ENCODE measurements around the gene SLC34A2. TPM values are rescaled to one million over a fixed set of nuclear protein-coding genes. Genes with fewer than 3 reads are reported as not detected.
"Not testable (repeated sequence)": the region's sequence is repeated elsewhere in the genome, so short reads cannot be mapped to it uniquely, and the experiment has no call there.

The SLC34A2 gene
- not detected for total RNA-seq

GRCh38 chr4:25654971-25655963 lies at the start of gene SLC34A2:
TSS of gene SLC34A2 (plus strand) at chr4:25655851. CDS start at chr4:25662501, 6,650 bp downstream.
- H3K27ac Mint-ChIP-seq: no peak within 1 kb of the TSS
- no peaks in the 10 kb centered on the region for H3K36me3 Mint-ChIP-seq (ENCODE audit: insufficient read depth in 2 of 2)
- H3K9me3 Mint-ChIP-seq: no peaks in the 10 kb centered on the region
- DNase-seq: no peak
- H3K4me1 Mint-ChIP-seq (ENCODE audit: low read depth): peaks cover 4% of the 10 kb centered on the region
- peaks cover 31% of the 10 kb centered on the region for H3K27me3 Mint-ChIP-seq (ENCODE audit: low read depth)
- ATAC-seq (replicated peaks in 1 of 2): no peak
- H3K4me3 Mint-ChIP-seq: no peak within 1 kb of the TSS

DNA sequence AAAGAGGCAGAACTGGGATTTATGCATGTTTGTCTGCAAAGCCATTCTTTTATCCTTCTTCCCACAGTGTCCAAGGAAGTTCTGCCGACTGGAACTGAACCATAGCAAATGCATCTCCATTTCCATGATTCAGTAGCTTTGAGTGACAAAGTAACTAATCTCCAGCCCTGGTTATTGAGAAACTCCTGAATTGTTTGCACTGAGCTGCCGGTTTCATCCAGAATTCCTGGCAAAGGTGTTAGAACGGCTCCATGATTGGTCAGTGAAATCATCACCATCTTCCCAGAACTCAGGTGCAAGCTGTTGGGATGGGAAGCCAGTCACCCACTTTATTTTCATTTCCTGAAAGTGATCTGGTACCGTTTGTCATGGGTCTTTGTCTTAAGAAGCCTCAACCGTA lies 47.0 kb upstream of the SLC34A2 start:
- DNase-seq: no peak
- no peaks in the 10 kb centered on the region for H3K9me3 Mint-ChIP-seq
- H3K27me3 Mint-ChIP-seq (ENCODE audit: low read depth): no peaks in the 10 kb centered on the region
- ATAC-seq (replicated peaks in 1 of 2): no peak
- H3K4me1 Mint-ChIP-seq (ENCODE audit: low read depth): no peaks in the 10 kb centered on the region
- H3K36me3 Mint-ChIP-seq (ENCODE audit: insufficient read depth in 2 of 2): no peaks in the 10 kb centered on the region
- no peak overlapping the region for H3K27ac Mint-ChIP-seq
- H3K4me3 Mint-ChIP-seq: no peak overlapping the region

DNA sequence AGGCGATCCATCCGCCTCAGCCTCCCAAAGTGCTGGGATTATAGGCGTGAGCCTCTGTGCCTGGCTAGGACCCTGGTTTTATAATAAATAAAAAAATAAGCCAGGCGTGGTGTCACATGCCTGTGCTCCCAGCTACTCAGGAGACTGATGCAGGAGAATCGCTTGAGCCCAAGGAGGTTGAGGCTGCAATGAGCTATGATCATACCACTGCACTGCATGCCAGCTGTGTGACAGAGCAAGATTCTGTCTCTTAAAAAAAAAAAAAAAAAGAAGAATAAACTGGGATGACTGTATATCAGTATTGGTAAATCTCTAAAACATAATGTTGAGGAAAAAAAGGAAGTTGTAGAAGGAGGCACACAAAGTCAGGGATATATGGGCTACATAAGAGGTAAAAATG lies 45.7 kb upstream of the SLC34A2 start:
- Mint-ChIP-seq H3K4me1 (ENCODE audit: low read depth) (no peaks in the 10 kb centered on the region), H3K27ac (no peak overlapping the region), H3K27me3 (ENCODE audit: low read depth) (no peaks in the 10 kb centered on the region), H3K36me3 (ENCODE audit: insufficient read depth in 2 of 2) (no peaks in the 10 kb centered on the region), H3K4me3 (no peak overlapping the region), H3K9me3 (no peaks in the 10 kb centered on the region)
- ATAC-seq (replicated peaks in 1 of 2) (no peak), DNase-seq (no peak)

DNA sequence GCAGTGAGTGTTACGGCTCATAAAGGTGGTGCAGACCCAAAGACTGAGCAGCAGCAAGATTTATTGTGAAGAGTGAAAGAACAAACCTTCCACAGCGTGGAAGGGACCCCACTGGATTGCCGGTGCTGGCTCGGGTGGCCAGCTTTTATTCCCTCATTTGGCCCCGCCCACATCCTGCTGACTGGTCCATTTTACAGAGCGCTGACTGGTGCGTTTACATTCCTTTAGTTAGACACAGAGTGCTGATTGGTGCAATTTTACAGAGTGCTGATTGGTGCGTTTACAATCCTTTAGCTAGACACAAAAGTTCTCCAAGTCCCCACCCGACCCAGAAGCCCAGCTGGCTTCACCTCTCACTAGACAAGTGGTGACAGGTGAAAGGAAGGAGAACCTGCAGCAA lies 42.0 kb upstream of the SLC34A2 start:
- ATAC-seq (replicated peaks in 1 of 2); H3K36me3 Mint-ChIP-seq (ENCODE audit: insufficient read depth in 2 of 2); H3K27me3 Mint-ChIP-seq (ENCODE audit: low read depth); H3K4me1 Mint-ChIP-seq (ENCODE audit: low read depth); DNase-seq; H3K4me3 Mint-ChIP-seq; H3K27ac Mint-ChIP-seq; H3K9me3 Mint-ChIP-seq: not testable (repeated sequence)

DNA sequence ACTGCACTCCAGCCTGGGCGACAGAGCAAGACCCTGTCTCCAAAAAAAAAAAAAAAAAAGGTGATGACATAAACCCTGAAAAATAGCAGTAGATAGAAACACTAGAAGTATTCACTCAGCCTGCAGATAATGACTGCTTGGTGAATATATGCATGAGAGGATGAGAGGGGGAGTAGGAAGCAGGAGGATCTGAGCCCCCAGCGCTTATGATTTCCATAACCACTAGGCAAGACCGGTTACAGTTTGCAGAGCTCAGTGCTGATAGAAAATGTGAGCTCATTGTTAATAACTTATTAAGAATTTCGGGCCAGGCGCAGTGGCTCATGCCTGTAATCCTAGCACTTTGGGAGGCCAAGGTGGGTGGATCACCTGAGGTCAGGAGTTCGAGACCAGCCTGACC lies 40.8 kb upstream of the SLC34A2 start:
- H3K27me3 Mint-ChIP-seq (ENCODE audit: low read depth): no peaks in the 10 kb centered on the region
- H3K27ac Mint-ChIP-seq: no peak overlapping the region
- no peaks in the 10 kb centered on the region for H3K4me1 Mint-ChIP-seq (ENCODE audit: low read depth)
- no peak overlapping the region for H3K4me3 Mint-ChIP-seq
- ATAC-seq (replicated peaks in 1 of 2): no peak
- no peak for DNase-seq
- no peaks in the 10 kb centered on the region for H3K36me3 Mint-ChIP-seq (ENCODE audit: insufficient read depth in 2 of 2)
- no peaks in the 10 kb centered on the region for H3K9me3 Mint-ChIP-seq

DNA sequence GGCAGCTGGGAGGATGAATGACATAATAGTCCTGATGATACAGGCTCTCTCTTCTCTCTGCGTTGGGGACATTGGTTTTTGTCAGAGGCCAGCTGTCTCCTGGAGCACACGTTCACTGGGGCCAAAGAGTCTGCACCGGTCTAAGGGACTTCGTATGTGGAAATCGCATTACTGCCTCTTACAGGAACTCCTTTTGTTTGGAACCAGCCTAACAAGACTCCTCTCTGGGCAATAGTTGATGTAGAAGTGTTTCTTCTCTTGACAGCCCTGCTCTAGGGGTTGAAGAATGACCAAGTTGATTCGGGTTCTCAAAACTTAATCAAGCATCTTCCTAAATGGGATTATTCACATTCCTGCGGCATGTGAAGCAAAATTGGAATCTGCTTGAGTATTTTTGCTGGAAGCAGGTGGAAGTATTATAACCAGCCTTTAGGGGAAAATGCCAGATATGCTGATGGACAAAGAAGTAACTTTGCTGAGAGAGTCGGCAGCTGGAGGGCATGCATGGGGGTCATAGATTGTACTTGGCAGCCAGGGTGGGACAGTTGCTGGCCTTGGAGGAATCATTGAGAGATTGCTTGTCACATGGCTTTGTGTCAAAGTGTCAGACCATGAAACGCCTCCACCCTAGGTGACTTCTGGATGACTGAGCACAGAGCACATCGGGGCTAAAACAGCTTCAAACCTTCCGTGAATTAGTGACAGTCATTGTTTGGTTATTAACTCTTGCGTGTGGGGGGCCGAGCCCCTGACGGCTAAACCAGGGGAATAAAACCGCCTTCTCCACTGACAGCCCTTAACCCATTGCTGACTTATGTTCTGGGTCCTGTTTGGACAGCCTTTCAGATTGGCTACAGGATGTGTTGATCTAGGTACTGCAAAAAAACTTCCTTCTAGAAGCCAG lies 34.4 kb upstream of the SLC34A2 start:
- DNase-seq (no peak), ATAC-seq (replicated peaks in 1 of 2) (no peak)
- H3K36me3 Mint-ChIP-seq (ENCODE audit: insufficient read depth in 2 of 2): no peaks in the 10 kb centered on the region
- peaks cover 10% of the 10 kb centered on the region for H3K27me3 Mint-ChIP-seq (ENCODE audit: low read depth)
- no peak overlapping the region for H3K27ac Mint-ChIP-seq
- H3K4me1 Mint-ChIP-seq (ENCODE audit: low read depth): no peaks in the 10 kb centered on the region
- H3K9me3 Mint-ChIP-seq: no peaks in the 10 kb centered on the region
- no peak overlapping the region for H3K4me3 Mint-ChIP-seq

- no peak for ATAC-seq (replicated peaks in 1 of 2)
- no peak overlapping the region for H3K4me3 Mint-ChIP-seq
- no peak overlapping the region for H3K27ac Mint-ChIP-seq
- no peak for DNase-seq
- no peaks in the 10 kb centered on the region for H3K4me1 Mint-ChIP-seq (ENCODE audit: low read depth)
- no peaks in the 10 kb centered on the region for H3K9me3 Mint-ChIP-seq
- H3K36me3 Mint-ChIP-seq (ENCODE audit: insufficient read depth in 2 of 2): no peaks in the 10 kb centered on the region
- H3K27me3 Mint-ChIP-seq (ENCODE audit: low read depth): peaks cover 10% of the 10 kb centered on the region
Measured at GRCh38 chr4:25624616-25625015, 31.0 kb upstream of the SLC34A2 start.

- Mint-ChIP-seq H3K9me3 (peaks cover 0 to 2% of the 10 kb centered on the region in 2 donors), H3K4me1 (ENCODE audit: low read depth) (no peaks in the 10 kb centered on the region), H3K27ac (no peak overlapping the region), H3K4me3 (no peak overlapping the region), H3K27me3 (ENCODE audit: low read depth) (no peaks in the 10 kb centered on the region), H3K36me3 (ENCODE audit: insufficient read depth in 2 of 2) (no peaks in the 10 kb centered on the region)
- ATAC-seq (replicated peaks in 1 of 2): no peak
- no peak for DNase-seq
Measured at GRCh38 chr4:25628451-25628850, 27.2 kb upstream of the SLC34A2 start.

- H3K36me3 Mint-ChIP-seq (ENCODE audit: insufficient read depth in 2 of 2): no peaks in the 10 kb centered on the region
- H3K27ac Mint-ChIP-seq: no peak overlapping the region
- H3K9me3 Mint-ChIP-seq: peaks cover 0 to 2% of the 10 kb centered on the region in 2 donors
- no peaks in the 10 kb centered on the region for H3K27me3 Mint-ChIP-seq (ENCODE audit: low read depth)
- H3K4me1 Mint-ChIP-seq (ENCODE audit: low read depth): no peaks in the 10 kb centered on the region
- DNase-seq: no peak
- no peak overlapping the region for H3K4me3 Mint-ChIP-seq
- no peak for ATAC-seq (replicated peaks in 1 of 2)
Measured at GRCh38 chr4:25632135-25632534, 23.5 kb upstream of the SLC34A2 start.

DNA sequence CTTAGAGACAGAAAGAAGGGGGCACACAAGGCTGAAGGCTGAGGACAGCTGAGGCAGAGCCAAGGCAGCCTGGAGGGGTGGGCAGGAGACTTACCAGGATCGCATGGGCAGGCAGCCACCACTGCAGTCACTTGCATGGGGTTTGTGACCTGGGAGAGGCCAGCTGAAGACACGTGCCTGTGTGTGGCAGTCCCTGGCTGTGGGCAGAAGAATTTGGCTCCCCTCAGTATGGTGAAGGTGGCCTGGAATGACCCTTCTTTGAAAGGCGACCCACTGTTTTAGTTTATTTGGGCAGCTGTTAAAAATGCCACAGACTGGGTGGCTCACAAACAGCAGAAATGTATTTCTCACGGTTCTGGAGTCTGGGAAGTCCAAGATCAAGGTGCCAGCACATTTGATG lies 22.1 kb upstream of the SLC34A2 start:
- Mint-ChIP-seq H3K27me3 (ENCODE audit: low read depth) (no peaks in the 10 kb centered on the region), H3K9me3 (peaks cover 0 to 2% of the 10 kb centered on the region in 2 donors), H3K27ac (no peak overlapping the region), H3K4me1 (ENCODE audit: low read depth) (no peaks in the 10 kb centered on the region), H3K36me3 (ENCODE audit: insufficient read depth in 2 of 2) (no peaks in the 10 kb centered on the region), H3K4me3 (no peak overlapping the region)
- DNase-seq (no peak), ATAC-seq (replicated peaks in 1 of 2) (no peak)

GRCh38 chr4:25635501-25635900 lies 20.1 kb upstream of the SLC34A2 start:
- no peaks in the 10 kb centered on the region for H3K27me3 Mint-ChIP-seq (ENCODE audit: low read depth)
- peaks cover 0 to 2% of the 10 kb centered on the region in 2 donors for H3K9me3 Mint-ChIP-seq
- H3K27ac Mint-ChIP-seq: no peak overlapping the region
- no peaks in the 10 kb centered on the region for H3K4me1 Mint-ChIP-seq (ENCODE audit: low read depth)
- ATAC-seq (replicated peaks in 1 of 2): no peak
- H3K4me3 Mint-ChIP-seq: no peak overlapping the region
- H3K36me3 Mint-ChIP-seq (ENCODE audit: insufficient read depth in 2 of 2): no peaks in the 10 kb centered on the region
- no peak for DNase-seq

DNA sequence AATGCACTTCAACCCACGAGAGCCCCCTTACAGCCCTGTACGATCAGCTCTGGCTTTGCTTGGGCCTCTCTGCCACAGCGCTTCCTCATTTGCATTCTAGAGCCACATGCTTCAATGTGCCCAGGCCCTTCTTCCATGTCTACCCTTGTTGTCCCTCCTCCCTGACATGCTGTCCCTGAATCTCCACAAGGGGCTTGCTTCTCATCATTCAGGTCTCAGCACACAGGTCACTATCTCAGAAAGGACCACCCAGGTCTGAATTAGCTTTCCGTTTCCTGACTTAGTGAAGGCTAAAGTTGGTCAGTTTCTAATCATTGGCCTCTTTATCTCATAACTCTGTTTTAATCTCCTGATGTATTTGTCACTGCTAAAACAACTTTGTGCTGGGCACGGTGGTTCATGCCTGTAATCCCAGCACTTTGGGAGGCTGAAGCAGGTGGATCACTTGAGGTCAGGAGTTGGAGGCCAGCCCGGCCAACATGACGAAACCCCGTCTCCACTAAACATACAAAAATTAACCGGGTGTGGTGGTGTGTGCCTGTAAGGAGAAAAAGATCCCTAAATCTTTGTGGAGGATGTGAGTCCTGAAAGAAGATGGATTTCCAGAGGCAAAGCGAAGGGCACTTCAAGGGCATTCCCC lies 17.9 kb upstream of the SLC34A2 start:
- Mint-ChIP-seq H3K36me3 (ENCODE audit: insufficient read depth in 2 of 2) (no peaks in the 10 kb centered on the region), H3K27me3 (ENCODE audit: low read depth) (no peaks in the 10 kb centered on the region), H3K27ac (no peak overlapping the region), H3K4me1 (ENCODE audit: low read depth) (no peaks in the 10 kb centered on the region), H3K4me3 (no peak overlapping the region), H3K9me3 (no peaks in the 10 kb centered on the region)
- DNase-seq: no peak
- ATAC-seq (replicated peaks in 1 of 2): no peak

DNA sequence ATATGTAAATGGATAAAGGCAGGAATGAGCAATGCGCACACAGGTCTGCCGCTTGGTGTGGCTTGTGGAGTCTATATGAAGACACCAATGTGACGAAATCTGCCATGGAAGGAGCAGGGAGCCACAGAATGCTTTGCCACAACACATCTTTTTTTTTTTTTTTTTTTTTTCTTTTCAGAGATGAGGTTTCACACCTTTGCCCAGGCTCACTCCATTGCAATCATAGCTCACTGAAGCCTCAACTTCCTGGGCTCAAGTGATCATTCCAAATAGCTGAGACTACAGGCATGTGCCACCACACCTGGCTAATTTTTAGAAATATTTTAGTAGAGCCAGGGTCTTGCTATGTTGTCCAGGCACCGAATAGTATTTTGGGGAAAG lies 17.4 kb upstream of the SLC34A2 start:
- ATAC-seq (replicated peaks in 1 of 2): no peak
- Mint-ChIP-seq H3K9me3 (no peaks in the 10 kb centered on the region), H3K4me3 (no peak overlapping the region), H3K27ac (no peak overlapping the region), H3K27me3 (ENCODE audit: low read depth) (no peaks in the 10 kb centered on the region), H3K36me3 (ENCODE audit: insufficient read depth in 2 of 2) (no peaks in the 10 kb centered on the region), H3K4me1 (ENCODE audit: low read depth) (no peaks in the 10 kb centered on the region)
- DNase-seq: no peak
